ENCODE data around the gene RTN4.

- peak; percentile 53 for TF ChIP-seq POLR2AphosphoS5 (IDR thresholded peaks at IDR 0.05)
- TF ChIP-seq, protein P1, sequence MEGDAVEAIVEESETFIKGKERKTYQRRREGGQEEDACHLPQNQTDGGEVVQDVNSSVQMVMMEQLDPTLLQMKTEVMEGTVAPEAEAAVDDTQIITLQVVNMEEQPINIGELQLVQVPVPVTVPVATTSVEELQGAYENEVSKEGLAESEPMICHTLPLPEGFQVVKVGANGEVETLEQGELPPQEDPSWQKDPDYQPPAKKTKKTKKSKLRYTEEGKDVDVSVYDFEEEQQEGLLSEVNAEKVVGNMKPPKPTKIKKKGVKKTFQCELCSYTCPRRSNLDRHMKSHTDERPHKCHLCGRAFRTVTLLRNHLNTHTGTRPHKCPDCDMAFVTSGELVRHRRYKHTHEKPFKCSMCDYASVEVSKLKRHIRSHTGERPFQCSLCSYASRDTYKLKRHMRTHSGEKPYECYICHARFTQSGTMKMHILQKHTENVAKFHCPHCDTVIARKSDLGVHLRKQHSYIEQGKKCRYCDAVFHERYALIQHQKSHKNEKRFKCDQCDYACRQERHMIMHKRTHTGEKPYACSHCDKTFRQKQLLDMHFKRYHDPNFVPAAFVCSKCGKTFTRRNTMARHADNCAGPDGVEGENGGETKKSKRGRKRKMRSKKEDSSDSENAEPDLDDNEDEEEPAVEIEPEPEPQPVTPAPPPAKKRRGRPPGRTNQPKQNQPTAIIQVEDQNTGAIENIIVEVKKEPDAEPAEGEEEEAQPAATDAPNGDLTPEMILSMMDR (IDR thresholded peaks at IDR 0.05): no peak
Measured at GRCh38 chr2:54945391-54946219, 104.6 kb downstream of the RTN4 start.

Data from prostate gland (tissue), 2 donors.